ENCODE data around the gene UNC13A.

DNA sequence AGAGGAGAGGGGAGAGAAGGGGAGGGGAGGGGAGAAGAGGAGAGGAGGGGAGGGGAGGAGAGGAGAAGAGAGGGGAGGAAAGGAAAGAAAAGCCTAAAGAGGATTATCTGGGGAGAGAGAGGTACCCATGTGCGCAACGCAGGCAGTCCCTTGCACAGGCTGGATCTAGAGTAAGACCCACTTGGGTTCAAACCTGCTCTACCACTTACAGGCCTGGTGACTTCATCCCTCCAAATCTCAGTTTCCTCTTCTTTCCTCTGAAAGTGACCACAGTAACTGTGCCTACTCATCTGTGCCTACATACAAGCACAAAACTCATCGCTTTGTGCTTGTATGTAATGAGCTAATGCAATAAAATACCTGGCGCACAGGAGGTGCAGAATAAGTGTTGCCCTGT, 30.4 kb upstream of the UNC13A start:
- TF ChIP-seq, protein P1, sequence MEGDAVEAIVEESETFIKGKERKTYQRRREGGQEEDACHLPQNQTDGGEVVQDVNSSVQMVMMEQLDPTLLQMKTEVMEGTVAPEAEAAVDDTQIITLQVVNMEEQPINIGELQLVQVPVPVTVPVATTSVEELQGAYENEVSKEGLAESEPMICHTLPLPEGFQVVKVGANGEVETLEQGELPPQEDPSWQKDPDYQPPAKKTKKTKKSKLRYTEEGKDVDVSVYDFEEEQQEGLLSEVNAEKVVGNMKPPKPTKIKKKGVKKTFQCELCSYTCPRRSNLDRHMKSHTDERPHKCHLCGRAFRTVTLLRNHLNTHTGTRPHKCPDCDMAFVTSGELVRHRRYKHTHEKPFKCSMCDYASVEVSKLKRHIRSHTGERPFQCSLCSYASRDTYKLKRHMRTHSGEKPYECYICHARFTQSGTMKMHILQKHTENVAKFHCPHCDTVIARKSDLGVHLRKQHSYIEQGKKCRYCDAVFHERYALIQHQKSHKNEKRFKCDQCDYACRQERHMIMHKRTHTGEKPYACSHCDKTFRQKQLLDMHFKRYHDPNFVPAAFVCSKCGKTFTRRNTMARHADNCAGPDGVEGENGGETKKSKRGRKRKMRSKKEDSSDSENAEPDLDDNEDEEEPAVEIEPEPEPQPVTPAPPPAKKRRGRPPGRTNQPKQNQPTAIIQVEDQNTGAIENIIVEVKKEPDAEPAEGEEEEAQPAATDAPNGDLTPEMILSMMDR (conservative IDR thresholded peaks at IDR 0.05; ENCODE audit: low read depth, low read length), result no peak
- no peak for TF ChIP-seq EZH2 (IDR thresholded peaks at IDR 0.05; ENCODE audit: borderline replicate concordance, low read depth, low read length, poor library complexity, severe bottlenecking)
